GM21529 (cell line): Measurements from ENCODE around the gene MAP10.
A peak's percentile ranks its signal among the peaks of the same experiment; 100 is the strongest.
"Not testable (repeated sequence)": the region's sequence is repeated elsewhere in the genome, so short reads cannot be mapped to it uniquely, and the experiment has no call there.

Experiments used
- ATAC-seq: cut with Tn5 transposase; IDR thresholded peaks from one replicate; pipeline ENCODE4 v1.9.1; 2021; ENCODE audit not compliant: unreplicated experiment

The MAP10 gene, protein sequence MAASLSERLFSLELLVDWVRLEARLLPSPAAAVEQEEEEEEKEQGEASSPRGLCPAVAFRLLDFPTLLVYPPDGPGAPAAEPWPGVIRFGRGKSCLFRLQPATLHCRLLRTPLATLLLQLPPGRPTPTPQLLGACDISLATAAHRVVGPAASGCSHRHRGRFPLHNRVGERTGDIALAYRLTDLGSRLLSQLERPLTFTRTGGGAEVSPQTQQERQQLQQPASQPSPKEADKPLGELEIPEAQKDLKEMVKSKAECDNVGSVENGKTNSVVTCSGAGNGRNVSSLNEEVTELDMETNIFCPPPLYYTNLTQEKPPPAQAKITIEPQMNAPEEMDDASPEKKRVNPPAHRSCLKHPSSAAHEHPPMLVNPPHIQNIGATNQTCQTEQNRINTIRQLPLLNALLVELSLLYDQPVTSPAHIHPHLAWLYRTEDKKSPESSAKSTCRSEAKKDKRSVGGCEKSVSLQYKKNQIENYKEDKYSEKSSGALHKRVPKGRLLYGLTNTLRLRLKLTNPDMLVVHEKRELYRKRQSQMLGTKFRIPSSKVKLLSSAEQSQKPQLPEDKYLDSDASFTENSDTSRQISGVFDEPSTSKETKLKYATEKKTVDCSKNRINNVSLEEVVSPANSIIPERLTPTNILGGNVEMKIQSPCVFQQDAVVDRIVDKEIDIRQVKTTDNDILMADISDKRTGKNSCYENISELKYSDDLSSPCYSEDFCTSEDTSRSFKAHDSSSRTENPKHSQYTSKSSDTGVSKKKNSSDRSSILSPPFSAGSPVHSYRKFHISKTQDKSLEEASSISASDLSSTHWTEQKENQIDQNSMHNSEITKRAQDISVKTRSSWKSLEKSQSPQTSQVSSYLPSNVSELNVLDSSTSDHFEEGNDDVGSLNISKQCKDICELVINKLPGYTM

DNA sequence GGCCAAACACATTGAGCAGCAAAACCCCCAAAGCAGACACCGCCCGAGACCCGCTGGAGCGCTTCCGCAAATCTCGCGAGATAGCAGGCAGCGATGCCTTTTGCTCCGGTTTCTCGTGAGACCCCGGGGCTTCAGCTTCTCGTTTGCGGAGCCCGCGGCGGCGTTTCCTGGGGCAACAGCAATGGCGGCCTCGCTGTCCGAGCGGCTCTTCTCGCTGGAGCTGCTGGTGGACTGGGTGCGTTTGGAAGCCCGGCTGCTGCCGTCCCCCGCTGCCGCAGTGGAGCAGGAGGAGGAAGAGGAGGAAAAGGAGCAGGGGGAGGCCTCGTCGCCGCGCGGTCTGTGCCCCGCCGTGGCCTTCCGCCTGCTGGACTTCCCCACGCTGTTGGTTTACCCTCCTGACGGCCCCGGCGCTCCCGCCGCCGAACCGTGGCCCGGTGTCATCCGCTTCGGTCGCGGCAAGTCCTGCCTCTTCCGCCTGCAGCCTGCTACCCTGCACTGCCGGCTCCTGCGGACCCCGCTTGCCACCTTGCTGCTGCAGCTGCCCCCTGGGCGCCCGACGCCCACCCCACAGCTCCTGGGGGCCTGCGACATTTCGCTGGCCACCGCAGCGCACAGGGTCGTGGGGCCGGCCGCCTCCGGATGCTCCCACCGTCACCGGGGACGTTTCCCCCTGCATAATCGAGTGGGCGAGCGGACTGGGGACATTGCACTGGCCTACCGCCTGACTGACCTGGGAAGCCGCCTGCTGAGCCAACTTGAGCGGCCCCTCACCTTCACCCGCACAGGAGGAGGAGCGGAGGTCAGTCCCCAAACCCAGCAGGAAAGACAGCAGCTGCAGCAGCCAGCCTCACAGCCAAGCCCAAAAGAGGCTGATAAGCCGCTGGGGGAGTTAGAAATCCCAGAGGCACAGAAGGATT lies at the start of gene MAP10:
TSS of gene MAP10 (plus strand) at position 148 of the 917 bp plus-strand sequence. CDS start at position 182, 34 bp downstream.
- peak; percentile 91 for ATAC-seq

DNA sequence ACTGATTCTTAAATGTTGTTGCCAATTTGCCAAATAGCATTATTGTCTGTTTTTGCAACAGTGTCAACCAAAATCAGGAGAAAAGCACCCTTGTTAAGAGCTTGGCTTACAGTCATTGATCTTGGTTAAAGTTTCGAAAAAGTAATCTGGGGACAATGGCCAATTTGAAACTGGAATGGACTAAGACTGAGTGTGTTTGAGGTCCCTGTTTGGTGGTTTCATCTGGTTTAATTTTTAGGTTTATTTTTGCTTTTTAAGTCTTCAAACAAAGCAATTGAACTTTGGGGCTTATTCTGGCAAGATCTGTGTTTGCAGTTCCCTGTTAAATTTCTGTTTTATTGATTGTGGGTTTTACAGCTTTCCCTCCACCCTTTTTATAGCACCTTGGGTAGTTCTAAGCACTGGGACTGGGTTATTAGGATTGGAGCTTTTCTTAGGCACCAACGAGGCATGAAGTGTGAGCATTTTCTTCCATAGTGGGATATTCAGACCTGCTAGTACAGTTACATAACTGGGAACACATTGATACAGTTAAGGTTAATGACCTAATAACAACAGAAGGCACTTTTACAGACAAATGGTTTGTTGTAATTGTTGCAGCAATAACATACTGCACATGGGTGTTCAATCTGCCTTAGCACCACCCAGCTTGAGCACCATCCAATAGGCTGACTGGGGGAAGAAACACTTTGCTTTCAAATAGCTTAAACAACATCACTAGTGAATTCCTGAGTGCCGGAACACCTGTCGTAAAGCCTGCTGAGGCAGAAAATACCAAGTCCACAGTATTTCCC lies 40.6 kb upstream of the MAP10 start:
- ATAC-seq, result no peak

DNA sequence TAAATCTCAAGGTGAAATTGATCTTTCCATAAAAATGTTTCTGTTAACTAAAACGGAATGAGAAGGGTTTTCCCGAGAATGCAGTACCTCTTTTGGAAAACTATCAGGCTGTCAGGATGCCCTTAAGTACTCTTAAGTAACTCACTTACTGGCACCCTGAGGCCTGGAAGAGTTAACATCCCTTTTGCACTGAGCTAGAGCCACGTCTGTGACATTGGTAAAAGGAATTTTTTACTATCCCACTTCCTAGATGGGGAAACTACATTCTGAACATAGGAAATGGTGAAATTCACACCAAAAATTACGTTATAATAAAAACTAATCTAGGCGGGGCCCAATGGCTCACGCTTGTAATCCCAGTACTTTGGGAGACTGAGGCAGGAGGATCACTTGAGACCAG lies 39.7 kb upstream of the MAP10 start:
- no peak for ATAC-seq

DNA sequence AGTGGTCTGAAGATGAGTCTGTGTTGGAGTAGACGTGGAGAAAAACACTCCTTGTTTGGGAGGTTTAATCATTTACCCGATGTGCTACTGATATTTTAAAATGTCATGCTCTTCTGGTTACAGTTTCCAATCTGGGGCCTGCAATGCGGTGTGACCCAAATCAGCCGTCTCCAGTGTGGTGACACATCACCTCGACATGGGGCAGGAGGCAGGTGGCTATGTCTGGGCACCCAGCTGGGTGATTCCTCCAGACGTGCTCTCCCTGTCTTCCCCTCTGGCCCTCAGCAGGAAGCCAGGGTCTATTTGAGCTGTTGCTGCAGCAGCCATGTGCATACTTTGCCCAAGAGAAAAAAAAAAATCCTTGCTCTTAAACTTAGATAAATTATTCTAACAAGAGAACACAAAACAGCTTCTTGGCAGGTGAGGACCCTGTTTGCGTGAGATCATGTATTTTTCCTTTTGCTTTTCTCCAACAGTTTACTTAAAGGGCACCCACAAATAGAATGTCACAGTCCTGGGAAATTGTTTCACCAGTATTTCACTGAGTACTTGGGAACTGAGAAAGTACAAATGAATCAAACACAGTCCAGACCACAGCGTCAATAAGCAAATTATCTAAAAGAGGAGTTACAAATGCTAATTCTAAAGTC lies 38.9 kb upstream of the MAP10 start:
- ATAC-seq, result no peak

DNA sequence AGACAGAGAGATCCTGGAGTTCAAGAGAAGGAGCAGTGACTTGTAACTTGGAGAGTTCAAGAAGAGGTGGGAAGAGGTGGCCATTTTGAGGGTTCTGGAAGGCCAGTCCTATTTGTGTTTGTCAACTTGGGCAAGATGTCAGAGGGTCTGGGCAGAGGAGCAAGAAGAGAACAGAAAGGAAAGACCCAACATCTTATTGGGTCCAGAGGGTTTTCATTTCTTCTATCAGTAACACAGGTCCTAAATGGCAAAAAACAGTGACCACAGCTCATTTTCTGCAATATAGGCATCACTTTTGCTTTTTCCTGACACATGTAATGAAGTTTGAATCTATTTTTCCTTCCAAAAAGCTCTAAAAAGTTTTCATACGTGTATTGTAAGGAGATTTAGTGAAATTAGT lies 38.3 kb upstream of the MAP10 start:
- ATAC-seq, result no peak

DNA sequence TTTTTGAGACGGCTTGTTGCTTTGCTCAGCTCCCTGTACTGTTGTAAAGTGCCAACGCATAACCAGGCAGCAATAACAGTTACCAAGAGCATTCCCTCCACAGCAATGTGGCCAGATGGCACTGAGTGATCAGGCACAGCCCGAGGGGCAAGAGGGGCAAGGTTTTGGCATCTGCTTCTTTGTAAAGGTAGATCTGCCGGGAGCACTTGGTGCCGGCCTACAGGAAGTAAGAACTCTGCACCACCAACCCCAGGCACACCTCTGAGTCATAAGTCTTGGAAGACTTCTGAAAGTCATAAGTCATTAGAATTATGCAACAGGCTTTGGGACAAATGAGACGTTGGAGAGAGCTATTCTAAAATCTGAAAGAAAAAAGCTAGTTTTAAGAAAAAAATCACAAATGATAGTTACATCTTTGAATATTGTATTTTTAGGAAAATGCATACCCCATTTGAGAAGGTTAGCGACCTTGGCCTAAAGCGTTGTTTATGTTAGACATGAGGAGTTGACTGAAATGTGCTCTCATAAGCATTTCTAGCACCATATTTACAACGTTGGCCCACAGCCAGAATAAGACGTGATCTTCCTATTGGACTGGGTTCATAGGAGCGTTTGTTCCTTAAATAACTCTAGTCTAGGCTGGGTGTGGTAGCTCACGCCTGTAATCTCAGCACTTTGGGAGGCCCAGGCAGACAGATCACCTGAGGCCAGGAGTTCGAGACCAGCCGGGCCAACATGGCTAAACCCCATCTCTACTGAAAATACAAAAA lies 37.7 kb upstream of the MAP10 start:
- ATAC-seq, result no peak

DNA sequence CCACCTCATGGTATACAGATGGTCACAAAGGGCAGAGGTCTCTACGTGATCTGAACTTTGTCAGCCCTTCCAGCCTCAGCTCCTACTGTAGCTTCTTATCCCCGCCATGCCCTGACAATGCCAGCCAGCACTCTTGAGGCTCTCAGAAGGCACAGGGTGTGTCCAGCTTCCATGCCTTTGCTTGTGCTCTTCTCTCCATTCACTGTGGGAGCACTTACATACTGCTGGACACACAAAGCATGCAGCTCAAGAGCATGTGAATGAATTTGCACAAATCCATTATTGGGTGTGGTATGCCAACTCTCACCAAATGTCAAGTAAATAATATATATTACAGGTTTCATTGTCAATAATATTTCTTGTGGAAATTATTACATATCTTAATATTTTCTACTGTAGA lies 36.4 kb upstream of the MAP10 start:
- ATAC-seq, result no peak

DNA sequence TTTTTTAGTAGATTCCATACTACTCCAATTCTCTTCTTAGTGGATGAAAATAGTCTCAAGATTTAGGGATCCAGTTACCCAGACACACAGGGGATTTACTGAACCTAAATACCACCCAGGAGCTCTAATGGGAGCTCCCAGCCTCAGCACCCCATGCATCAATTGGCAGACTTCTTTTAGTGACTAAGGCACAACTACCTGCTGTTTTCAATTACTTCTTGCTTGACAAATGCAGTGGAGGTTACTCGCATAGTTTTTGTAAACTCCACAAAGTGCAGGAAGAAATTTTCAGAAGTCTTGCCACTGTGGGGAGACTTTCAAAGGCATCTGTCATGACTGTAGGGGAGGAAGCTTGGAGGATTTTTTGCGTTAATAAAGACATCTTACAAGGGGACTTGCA lies 35.5 kb upstream of the MAP10 start:
- ATAC-seq, result no peak

DNA sequence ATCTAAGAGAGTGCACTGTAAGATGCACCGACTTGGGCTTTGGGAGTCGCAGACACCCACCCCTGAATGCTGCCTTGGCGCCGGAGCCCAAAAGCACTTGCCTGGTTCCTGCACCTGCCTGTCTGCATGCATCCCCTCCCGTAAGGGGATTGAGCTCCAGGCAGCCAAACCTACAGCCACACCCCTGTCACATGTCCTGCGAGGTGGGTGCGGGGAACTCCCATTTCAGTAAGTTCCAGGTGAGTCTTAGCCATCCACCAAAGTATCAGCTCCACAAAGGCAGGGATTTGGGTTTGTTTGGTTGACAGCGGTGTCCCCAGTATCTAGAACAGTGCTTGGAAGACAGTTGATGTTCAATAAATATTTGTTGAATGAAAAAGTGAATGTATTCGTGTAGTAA lies 31.5 kb upstream of the MAP10 start:
- no peak for ATAC-seq

DNA sequence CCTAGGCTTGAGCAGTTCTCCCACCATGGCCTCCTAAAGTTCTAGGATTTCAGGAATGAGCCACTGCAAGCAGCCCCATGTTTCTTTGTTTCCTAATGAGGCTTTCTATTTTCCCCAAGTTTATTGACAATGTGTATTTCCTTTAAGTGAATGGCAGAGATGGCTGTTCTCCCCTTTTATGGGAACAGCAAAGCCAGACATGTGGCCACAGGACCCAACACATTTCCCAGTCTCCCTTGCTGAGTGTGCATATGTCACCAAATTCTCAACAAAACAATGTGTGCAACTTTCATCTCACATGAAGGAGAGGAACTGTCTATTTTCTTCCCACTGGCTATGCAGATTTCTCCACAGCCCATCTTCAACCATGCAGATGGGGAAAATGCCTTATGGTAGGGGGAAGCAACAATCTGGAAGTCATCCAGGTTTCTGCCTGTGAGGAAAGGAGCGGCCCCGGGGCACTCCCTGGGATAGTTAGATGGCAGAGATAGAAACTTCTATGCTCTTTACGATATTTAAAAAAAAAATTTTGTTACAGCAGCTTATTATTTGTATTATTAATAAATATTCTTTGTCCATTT lies 28.6 kb upstream of the MAP10 start:
- ATAC-seq, result no peak

DNA sequence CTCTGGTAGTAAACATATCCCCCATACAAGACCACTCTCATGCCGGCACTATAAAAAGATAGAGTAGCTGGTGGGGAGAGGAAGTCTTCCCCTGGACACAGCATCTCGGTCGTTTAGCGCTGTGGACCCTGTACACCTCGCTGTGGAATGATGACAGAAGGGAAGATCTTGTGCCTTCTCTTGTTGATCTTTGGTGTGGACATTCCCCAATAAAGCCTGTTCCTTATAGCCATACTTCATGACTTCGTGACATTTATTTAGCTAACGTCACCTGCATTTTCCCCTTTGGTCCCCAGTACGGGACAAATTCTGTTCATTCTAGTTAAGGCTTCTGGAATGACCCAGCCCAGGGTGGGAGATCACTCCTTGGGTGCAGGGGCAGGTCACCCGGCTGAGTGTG lies 24.9 kb upstream of the MAP10 start:
- no peak for ATAC-seq

DNA sequence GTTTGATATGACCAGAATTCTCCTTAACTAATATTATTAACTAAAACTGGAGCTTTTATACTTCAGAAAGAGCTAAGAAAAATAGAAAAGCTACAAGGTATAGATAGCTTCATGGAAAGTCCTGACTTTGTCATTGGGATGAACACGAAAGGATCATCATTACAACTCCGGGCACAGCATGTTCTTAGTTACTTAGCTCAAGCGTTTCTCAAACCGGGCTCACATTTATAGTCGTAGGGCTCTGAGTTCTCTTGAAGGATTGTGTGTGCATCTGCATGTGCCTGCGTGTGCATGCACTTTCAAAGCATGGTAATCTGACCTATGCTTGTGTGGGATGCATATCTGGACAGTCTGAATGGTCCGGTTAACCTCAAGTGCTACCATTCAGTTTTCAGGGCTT lies 20.4 kb upstream of the MAP10 start:
- no peak for ATAC-seq

DNA sequence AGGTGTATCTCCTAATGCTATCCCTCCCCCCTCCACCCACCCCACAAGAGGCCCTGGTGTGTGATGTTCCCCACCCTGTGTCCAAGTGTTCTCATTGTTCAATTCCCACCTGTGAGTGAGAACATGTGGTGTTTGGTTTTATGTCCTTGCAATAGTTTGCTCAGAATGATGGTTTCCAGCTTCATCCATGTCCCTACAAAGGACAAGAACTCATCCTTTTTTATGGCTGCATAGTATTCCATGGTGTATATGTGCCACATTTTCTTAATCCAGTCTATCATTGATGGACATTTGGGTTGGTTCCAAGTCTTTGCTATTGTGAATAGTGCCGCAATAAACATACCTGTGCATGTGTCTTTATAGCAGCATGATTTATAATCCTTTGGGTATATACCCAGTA lies 19.6 kb upstream of the MAP10 start:
- not testable (repeated sequence) for ATAC-seq

DNA sequence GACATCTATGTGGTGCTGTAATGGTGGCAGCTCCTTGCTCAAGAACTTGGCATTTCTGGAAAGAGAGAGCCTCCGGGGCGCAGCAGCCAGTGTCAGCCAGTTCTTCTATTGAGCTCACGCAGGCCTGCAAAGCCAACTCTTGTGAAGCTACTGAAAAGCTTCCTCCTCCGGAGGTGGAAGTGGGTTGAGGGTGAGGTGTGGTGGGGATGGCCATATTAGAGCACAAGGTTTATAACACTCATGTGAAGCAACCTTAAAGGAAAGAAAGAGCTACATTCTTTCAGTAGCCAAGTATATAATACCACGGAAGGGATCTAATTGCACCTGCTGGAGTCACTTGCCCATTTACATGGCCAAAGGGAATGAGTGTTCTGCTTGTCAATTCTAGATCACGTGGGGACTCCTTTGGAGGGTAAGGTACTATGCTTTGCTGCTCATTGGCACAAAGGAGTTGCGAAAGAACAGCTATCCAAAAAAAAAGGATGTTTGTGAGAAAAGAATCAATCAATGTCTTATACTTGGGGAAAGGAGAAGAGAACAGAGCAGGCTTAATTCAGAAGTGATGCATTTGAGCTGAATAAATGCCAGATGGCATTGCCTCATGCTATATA lies 18.3 kb upstream of the MAP10 start:
- no peak for ATAC-seq

DNA sequence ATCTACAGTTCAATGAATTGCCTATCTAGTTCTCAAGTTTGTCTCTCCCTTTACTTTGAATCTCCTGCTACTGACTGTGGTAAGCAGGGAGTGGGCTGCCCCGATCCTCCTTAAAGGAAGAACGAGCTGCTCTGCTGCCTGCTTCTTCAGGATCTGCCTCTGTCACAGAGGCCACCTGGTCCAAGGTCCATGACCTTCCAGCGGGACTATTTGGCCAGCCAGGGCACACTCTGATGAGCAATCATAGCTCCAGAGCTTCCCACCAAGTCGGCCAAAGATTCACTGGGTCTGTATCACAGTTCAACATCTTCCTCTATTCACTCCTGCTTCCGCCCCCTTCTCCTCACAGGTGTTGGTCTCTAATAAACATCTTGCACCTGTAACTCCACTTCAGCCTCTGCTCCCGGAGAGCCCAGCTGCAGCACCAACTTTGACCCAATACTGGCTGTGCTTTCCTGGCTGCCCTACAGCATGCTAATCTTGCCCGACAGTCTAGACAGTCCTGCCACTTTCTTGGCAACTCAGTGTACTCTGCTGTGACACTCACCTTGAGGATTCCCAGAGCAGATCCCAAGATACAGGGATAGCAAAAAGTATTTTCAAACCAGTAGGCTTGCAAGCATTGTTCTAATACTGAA lies 16.9 kb upstream of the MAP10 start:
- no peak for ATAC-seq

DNA sequence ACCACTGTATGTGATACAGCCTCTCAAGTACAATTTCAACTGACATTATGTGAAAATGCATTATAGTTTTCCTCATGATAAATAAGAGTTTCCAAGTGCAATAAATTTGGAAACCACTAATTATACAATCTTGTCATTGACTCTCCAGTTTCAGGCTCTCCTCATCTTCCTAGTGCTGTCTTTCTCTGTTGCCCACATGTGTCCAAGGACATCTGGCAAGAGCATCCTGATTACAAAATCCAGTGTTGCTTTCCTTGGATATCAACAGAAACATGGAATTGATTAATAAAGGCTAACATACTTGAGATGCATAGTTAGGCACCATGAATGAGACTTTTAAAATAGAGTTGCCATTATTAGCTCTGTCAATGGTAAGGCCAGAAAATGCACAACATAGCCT lies 15.6 kb upstream of the MAP10 start:
- no peak for ATAC-seq

DNA sequence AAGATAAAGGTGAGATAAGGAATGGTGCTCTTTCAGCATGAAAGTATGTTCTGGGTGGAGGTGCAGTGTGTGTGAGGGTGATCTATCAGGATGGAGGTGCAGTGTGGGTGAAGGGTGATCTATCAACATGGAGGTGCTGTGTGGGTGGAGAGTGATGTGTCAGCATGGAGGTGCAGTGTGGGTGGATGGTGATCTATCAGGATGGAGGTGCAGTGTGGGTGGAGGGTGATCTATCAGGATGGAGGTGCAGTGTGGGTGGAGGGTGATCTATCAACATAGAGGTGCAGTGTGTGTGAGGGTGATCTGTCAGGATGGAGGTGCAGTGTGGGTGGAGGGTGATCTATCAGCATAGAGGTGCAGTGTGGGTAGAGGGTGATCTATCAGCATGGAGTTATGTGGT lies 12.3 kb upstream of the MAP10 start:
- ATAC-seq, result no peak

DNA sequence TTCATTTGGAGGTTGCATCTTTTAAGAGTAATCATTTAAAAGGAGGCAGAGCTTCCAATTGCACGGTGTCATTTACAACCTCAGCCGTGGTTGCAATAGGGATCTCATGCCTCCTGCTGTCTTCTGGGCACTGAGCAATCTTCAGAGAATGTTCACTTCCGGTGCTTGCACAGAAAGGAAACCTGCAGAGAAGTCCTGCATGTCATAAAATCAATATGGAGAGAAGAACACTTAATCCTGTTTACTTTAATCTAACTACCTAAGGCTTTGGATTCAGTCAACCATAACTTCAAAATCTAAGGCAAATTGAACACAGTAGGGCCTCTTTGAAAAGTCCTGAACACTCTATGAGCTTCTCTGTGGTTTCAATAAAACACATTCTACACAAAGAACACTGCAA lies 11.3 kb upstream of the MAP10 start:
- ATAC-seq, result peak; percentile 69
